ENCODE measurements around the gene RET. TPM values are rescaled to one million over a fixed set of nuclear protein-coding genes. Genes with fewer than 3 reads are reported as not detected.

The RET gene
- total RNA-seq, 2 donors from 2014 or later: 1.9 to 3.3 TPM

- TF ChIP-seq, protein P1, sequence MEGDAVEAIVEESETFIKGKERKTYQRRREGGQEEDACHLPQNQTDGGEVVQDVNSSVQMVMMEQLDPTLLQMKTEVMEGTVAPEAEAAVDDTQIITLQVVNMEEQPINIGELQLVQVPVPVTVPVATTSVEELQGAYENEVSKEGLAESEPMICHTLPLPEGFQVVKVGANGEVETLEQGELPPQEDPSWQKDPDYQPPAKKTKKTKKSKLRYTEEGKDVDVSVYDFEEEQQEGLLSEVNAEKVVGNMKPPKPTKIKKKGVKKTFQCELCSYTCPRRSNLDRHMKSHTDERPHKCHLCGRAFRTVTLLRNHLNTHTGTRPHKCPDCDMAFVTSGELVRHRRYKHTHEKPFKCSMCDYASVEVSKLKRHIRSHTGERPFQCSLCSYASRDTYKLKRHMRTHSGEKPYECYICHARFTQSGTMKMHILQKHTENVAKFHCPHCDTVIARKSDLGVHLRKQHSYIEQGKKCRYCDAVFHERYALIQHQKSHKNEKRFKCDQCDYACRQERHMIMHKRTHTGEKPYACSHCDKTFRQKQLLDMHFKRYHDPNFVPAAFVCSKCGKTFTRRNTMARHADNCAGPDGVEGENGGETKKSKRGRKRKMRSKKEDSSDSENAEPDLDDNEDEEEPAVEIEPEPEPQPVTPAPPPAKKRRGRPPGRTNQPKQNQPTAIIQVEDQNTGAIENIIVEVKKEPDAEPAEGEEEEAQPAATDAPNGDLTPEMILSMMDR (IDR thresholded peaks at IDR 0.05): no peak
- no peaks in the 10 kb centered on the region for H3K9me3 ChIP-seq
- H3K9ac ChIP-seq (ENCODE audit: low read depth in 2 of 2, low read length in 2 of 2): no peak overlapping the region
- H3K36me3 ChIP-seq: no peaks in the 10 kb centered on the region
- H3K4me3 ChIP-seq: no peak overlapping the region
- no peaks in the 10 kb centered on the region for H3K27me3 ChIP-seq
- intact Hi-C loops (cut with DNase I): no loop called here
- DNase-seq: no peak
- H3K4me1 ChIP-seq: no peaks in the 10 kb centered on the region
- H3K27ac ChIP-seq: no peak overlapping the region
Measured at GRCh38 chr10:43068471-43069210, 8.2 kb upstream of the RET start.

DNA sequence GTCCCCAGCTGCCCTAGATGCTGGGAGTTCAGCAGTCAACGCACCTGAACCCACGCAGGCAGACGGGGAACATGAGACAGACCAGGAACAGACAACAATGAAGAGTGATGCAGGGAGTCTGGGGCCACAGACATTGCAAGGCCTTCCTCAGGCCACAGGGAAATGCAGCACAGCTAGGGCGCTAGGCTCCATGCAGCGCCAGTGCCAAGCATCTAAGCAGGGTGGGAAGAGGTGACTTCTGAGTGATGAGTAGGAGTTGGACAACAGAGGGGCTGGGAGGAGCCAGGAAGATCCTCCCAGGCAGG is 7.7 kb upstream of the RET start:
- intact Hi-C loops (cut with DNase I): no loop called here
- TF ChIP-seq, protein P1 (IDR thresholded peaks at IDR 0.05): no peak
- H3K4me1 ChIP-seq: no peaks in the 10 kb centered on the region
- H3K4me3 ChIP-seq: no peak overlapping the region
- no peak overlapping the region for H3K27ac ChIP-seq
- H3K9ac ChIP-seq (ENCODE audit: low read depth in 2 of 2, low read length in 2 of 2): no peak overlapping the region
- DNase-seq: no peak
- H3K9me3 ChIP-seq: no peaks in the 10 kb centered on the region
- no peaks in the 10 kb centered on the region for H3K27me3 ChIP-seq
- H3K36me3 ChIP-seq: no peaks in the 10 kb centered on the region

DNA sequence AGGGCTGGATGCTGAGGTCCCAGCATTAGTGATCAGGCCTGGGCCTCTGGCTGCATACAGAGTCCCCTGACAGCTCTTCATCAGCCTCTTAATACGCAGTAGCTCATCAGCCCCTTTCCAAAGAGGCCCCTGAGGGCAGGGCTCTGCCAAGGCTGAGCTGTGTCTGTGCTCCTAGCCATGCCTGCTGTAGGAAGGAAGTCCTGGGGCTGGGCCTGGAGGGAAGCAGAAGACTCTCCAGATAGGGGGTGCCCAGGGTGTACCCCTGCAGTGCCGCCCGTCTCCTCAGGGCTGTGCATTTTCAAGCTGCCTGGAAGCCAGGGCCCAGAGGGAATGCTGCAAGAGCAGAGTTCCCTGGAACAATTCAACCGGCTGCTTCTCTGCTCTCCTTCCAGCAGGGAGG is 7.3 kb upstream of the RET start:
- Histone ChIP-seq H3K9me3 (no peaks in the 10 kb centered on the region), H3K9ac (ENCODE audit: low read depth in 2 of 2, low read length in 2 of 2) (no peak overlapping the region), H3K27ac (no peak overlapping the region), H3K27me3 (no peaks in the 10 kb centered on the region), H3K4me1 (no peaks in the 10 kb centered on the region), H3K4me3 (no peak overlapping the region), H3K36me3 (no peaks in the 10 kb centered on the region)
- TF ChIP-seq, protein P1 (IDR thresholded peaks at IDR 0.05): no peak
- intact Hi-C loops (cut with DNase I): no loop called here
- DNase-seq: no peak

DNA sequence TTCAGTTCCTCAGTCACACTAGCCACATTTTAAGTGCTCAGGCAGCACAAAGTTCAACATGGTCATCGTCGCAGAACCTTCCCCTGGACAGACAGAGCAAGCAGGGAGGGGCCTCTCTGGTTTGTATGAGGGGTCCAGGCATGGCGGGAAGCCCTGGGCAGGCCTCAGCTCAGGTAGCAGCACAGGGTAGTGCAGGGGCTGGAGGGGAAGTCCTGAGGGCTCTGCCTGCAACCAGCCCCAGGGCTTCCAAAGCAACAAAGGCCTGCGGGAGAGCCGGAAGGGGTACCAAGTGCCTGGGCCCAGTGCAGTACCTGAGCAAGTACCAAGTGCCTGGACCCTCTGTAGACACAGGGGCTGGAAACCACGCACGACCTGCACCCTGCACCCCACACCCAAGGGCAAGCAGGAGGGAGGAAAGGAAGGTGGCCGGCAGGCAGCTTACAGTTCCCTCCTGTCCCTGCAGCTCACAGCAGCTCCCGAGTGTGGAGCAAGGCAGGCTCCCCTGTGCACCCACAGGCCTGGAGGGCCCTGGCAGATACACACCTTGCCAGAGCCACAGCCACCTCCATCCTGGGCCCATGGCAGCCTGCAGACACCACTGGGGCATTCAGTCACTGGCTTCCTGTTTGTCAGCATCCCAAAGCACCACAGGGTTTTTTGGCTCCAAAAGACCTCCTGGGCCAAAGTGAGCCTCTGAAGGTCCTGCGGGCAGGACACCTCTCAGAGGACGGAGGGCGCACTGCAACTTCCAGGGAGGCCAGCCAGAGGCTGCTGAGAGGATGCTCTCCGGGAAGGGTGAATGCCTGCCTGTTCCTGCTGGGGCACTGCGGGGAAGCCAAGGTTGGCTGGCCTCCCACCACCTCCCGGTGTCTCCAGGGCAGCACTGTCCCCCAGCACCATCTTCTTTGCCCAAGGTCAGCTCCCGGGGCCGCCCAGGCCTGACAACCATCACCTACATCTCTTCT is 6.5 kb upstream of the RET start:
- Histone ChIP-seq H3K4me3 (no peak overlapping the region), H3K9ac (ENCODE audit: low read depth in 2 of 2, low read length in 2 of 2) (no peak overlapping the region), H3K27me3 (no peaks in the 10 kb centered on the region), H3K36me3 (no peaks in the 10 kb centered on the region), H3K27ac (no peak overlapping the region), H3K9me3 (no peaks in the 10 kb centered on the region), H3K4me1 (no peaks in the 10 kb centered on the region)
- intact Hi-C loops (cut with DNase I): no loop called here
- no peak for DNase-seq
- TF ChIP-seq, protein P1 (IDR thresholded peaks at IDR 0.05): no peak

- Histone ChIP-seq H3K27me3 (no peaks in the 10 kb centered on the region), H3K9ac (ENCODE audit: low read depth in 2 of 2, low read length in 2 of 2) (no peak overlapping the region), H3K9me3 (no peaks in the 10 kb centered on the region), H3K4me3 (no peak overlapping the region), H3K27ac (no peak overlapping the region), H3K4me1 (no peaks in the 10 kb centered on the region), H3K36me3 (no peaks in the 10 kb centered on the region)
- intact Hi-C loops (cut with DNase I): no loop called here
- no peak for DNase-seq
- TF ChIP-seq, protein P1 (IDR thresholded peaks at IDR 0.05): no peak
Measured at GRCh38 chr10:43071865-43072650, 4.8 kb upstream of the RET start.
